K562 (cell line): ENCODE measurements around the gene ZMIZ1. TPM values are rescaled to one million over a fixed set of nuclear protein-coding genes. Genes with fewer than 3 reads are reported as not detected.

Source experiments
- ATAC-seq: fragments of 200-7000 bp; cut with Tn5 transposase; 3 replicates; pipeline ENCODE4 v1.9.1; 2020; ENCODE audit warnings: moderate library complexity
- BruUV-seq: library from RNA; stranded (reverse); fragments of 400-500 nt; replicated peaks from 2 replicates; lab custom pipeline; 2021; lab: Mats Ljungman, UMichigan
- CTCF ChIA-PET: fragments of 300-600 bp; formaldehyde crosslinking; extraction: SDS; loops from one replicate; lab custom pipeline; 2021; ENCODE audit warnings: low intra/inter-chr PET ratio; lab: Yijun Ruan, JAX
- POLR2A ChIA-PET: fragments of 300-600, 350-650 bp; sonication (Branson Sonifier 250); formaldehyde crosslinking; extraction: SDS; loops from one replicate; lab custom pipeline; 2021; ENCODE audit warnings: antibody characterized with exemption, inconsistent platforms; lab: Yijun Ruan, JAX
- DNase-seq, 4 experiments: peaks; one replicate each; pipeline versions ENCODE4 v3.0.0 to v3.0.0-alpha.2; 2011 to 2018; ENCODE audit warnings: low spot score in 3 of 4, mixed read lengths in 3 of 4; ENCODE audit errors: extremely low read depth in 1 of 4
- FAIRE-seq: peaks from 2 replicates; lab custom pipeline; 2011; peaks lifted over from hg19 to GRCh38; lab: Jason Lieb, UNC
- H2AFZ ChIP-seq: 2 replicates; pipeline ENCODE4 v1.6.0; 2011; ENCODE audit warnings: low read depth, low read length, control low read depth, inconsistent platforms
- H3K27ac ChIP-seq: fragments of 200-600 bp; 3 replicates; pipeline ENCODE4 v1.8.0; 2011; ENCODE audit warnings: low read depth, mild to moderate bottlenecking, control low read depth, inconsistent platforms, low read length, moderate library complexity, mixed read lengths; ENCODE audit errors: extremely low read depth
- H3K27me3 ChIP-seq, 2 experiments: fragments of 300-600 bp in 1 of 2; 2 replicates in 1 of 2; 3 replicates in 1 of 2; pipeline versions ENCODE4 v1.6.0 to v1.8.0; 2011; ENCODE audit warnings: inconsistent platforms in 2 of 2, low read length in 2 of 2, mild to moderate bottlenecking in 1 of 2, mixed read lengths in 1 of 2, moderate library complexity in 1 of 2; ENCODE audit not compliant: control insufficient read depth in 2 of 2, insufficient read depth in 2 of 2
- H3K36me3 ChIP-seq: fragments of 300-600 bp; 3 replicates; pipeline ENCODE4 v1.8.0; 2011; ENCODE audit warnings: mild to moderate bottlenecking, low read length, inconsistent platforms; ENCODE audit not compliant: control insufficient read depth, insufficient read depth
- H3K4me1 ChIP-seq, 2 experiments: fragments of 200-600 bp in 1 of 2; replicated peaks in 1 of 2; 2 replicates in 1 of 2; 3 replicates in 1 of 2; pipeline versions ENCODE4 v1.5.1 to v1.8.0; 2011; ENCODE audit warnings: inconsistent platforms in 2 of 2, low read length in 2 of 2, mild to moderate bottlenecking in 1 of 2, mixed read lengths in 1 of 2, moderate library complexity in 1 of 2; ENCODE audit not compliant: control insufficient read depth in 2 of 2, insufficient read depth in 2 of 2
- H3K4me2 ChIP-seq: 2 replicates; pipeline ENCODE4 v1.6.1; 2011; ENCODE audit warnings: low read length, control low read depth, inconsistent platforms, mixed read lengths; ENCODE audit not compliant: insufficient read depth
- H3K4me3 ChIP-seq: fragments of 200-600 bp; sonication (generic), shearing (Covaris generic); 2 replicates; pipeline ENCODE4 v1.5.1; 2016; ENCODE audit warnings: control low read depth, inconsistent platforms
- H3K79me2 ChIP-seq: fragments of 200-600 bp; 3 replicates; pipeline ENCODE4 v1.8.0; 2011; ENCODE audit warnings: low read length, inconsistent platforms; ENCODE audit not compliant: control insufficient read depth, insufficient read depth
- H3K9ac ChIP-seq, 2 experiments: 2 replicates each; pipeline versions ENCODE4 v1.6.0 to v1.6.1; 2011; ENCODE audit warnings: low read depth in 2 of 2, low read length in 2 of 2, control low read depth in 1 of 2, inconsistent platforms in 1 of 2, mild to moderate bottlenecking in 1 of 2, mixed read lengths in 1 of 2; ENCODE audit not compliant: insufficient read depth in 1 of 2
- H3K9me1 ChIP-seq: one replicate; pipeline ENCODE4 v1.6.0; 2011; ENCODE audit warnings: inconsistent platforms, mild to moderate bottlenecking, low read length, moderate library complexity; ENCODE audit not compliant: control insufficient read depth, insufficient read depth
- H3K9me3 ChIP-seq: replicated peaks from 2 replicates; pipeline ENCODE4 v1.5.1; 2011; ENCODE audit warnings: low read depth, low read length, inconsistent platforms; ENCODE audit not compliant: control insufficient read depth, insufficient read depth
- H4K20me1 ChIP-seq: replicated peaks from 2 replicates; pipeline ENCODE4 v1.6.1; 2011; ENCODE audit warnings: low read length, inconsistent platforms, mixed read lengths; ENCODE audit not compliant: control insufficient read depth, insufficient read depth
- BCOR ChIP-seq: fragments of 450-650 bp; IDR thresholded peaks from 2 replicates; pipeline ENCODE4 v1.6.1; 2016
- FOXK2 ChIP-seq, 2 experiments: fragments of 450-650 bp; IDR thresholded peaks in 1 of 2; conservative IDR thresholded peaks in 1 of 2; 2 replicates each; pipeline ENCODE4 v1.6.1; 2016; ENCODE audit warnings: low read depth in 2 of 2, mild to moderate bottlenecking in 1 of 2
- JUN ChIP-seq, 2 experiments: sonication (generic) in 1 of 2; formaldehyde crosslinking in 1 of 2; IDR thresholded peaks; 2 replicates each; pipeline versions ENCODE4 v1.6.1 to v1.8.0; 2012 to 2022; ENCODE audit warnings: borderline replicate concordance in 2 of 2, mild to moderate bottlenecking in 2 of 2, improper control_type of control experiment in 1 of 2, low read depth in 1 of 2, low read length in 1 of 2, missing genetic modification reagents in 1 of 2
- KAT2B ChIP-seq: IDR thresholded peaks from one replicate; pipeline ENCODE4 v1.6.1; 2012; ENCODE audit warnings: low read depth, mild to moderate bottlenecking, control low read depth, inconsistent platforms, low read length, moderate library complexity
- NCOA6 ChIP-seq: fragments of 450-650 bp; IDR thresholded peaks from 2 replicates; pipeline ENCODE4 v1.6.1; 2017; ENCODE audit warnings: mild to moderate bottlenecking
- NEUROD1 ChIP-seq: fragments of 150-350 bp; IDR thresholded peaks from 2 replicates; pipeline ENCODE4 v1.6.1; 2014; ENCODE audit warnings: borderline replicate concordance, low read length, low read depth; ENCODE audit not compliant: partially characterized antibody
- NR4A1 ChIP-seq, 2 experiments: fragments of 250-450 bp in 1 of 2; fragments of 450-650 bp in 1 of 2; sonication (Bioruptor Pico) in 1 of 2; IDR thresholded peaks; 2 replicates each; pipeline versions ENCODE4 v1.4.0 to v1.6.1; 2016 to 2020; ENCODE audit warnings: mild to moderate bottlenecking in 2 of 2, missing compliant biosample characterization in 1 of 2, missing genetic modification characterization in 1 of 2, moderate library complexity in 1 of 2
- PML ChIP-seq: IDR thresholded peaks from 2 replicates; pipeline ENCODE4 v1.6.1; 2012; ENCODE audit warnings: low read length, inconsistent platforms
- POLR2B ChIP-seq: fragments of 450-650 bp; IDR thresholded peaks from 2 replicates; pipeline ENCODE4 v1.6.1; 2018; ENCODE audit warnings: low read depth; ENCODE audit not compliant: partially characterized antibody
- PRMT5 ChIP-seq: sonication (generic); formaldehyde crosslinking; IDR thresholded peaks from 2 replicates; pipeline ENCODE4 v1.5.0; 2020; ENCODE audit warnings: missing genetic modification reagents
- RFX1 ChIP-seq: fragments of 450-650 bp; IDR thresholded peaks from 2 replicates; pipeline ENCODE4 v1.6.1; 2016; ENCODE audit warnings: mild to moderate bottlenecking, moderate library complexity
- SIN3B ChIP-seq: fragments of 450-650 bp; IDR thresholded peaks from 2 replicates; pipeline ENCODE4 v1.6.1; 2017; ENCODE audit warnings: low read depth, mild to moderate bottlenecking, moderate library complexity
- STAT5A ChIP-seq: IDR thresholded peaks from 2 replicates; pipeline ENCODE4 v1.6.1; 2012; ENCODE audit warnings: low read length, inconsistent platforms, borderline replicate concordance
- TAF7 ChIP-seq: fragments of 450-650 bp; IDR thresholded peaks from 2 replicates; pipeline ENCODE4 v1.6.1; 2016; ENCODE audit warnings: missing genetic modification characterization, missing compliant biosample characterization
- ZBED1 ChIP-seq: IDR thresholded peaks from 2 replicates; pipeline ENCODE4 v1.6.1; 2014
- ZNF589 ChIP-seq: fragments of 200-800 bp; sonication (Bioruptor generic); IDR thresholded peaks from 2 replicates; pipeline ENCODE4 v1.6.1; 2016; ENCODE audit warnings: low read depth, missing genetic modification characterization, missing compliant biosample characterization
- ZNF764 ChIP-seq: fragments of 250-450 bp; sonication (Bioruptor Pico); IDR thresholded peaks from 2 replicates; pipeline ENCODE4 v1.4.0; 2020; ENCODE audit warnings: low read depth, mild to moderate bottlenecking, moderate library complexity
- WGBS: fragments of 100-300 bp; shearing (Covaris generic); methylation state at CpG from one replicate; pipeline ENCODE4 v1.1.6; 2016; ENCODE audit warnings: low coverage, mixed read lengths; ENCODE audit not compliant: insufficient coverage; ENCODE audit errors: missing lambda C conversion rate; 5-methylcytosine and 5-hydroxymethylcytosine counted together
- in situ Hi-C: fragments of 300-500 bp; cut with MboI; formaldehyde crosslinking; loops from 4 replicates; pipeline ENCODE4 v1.15.0; 2018; ENCODE audit warnings: inconsistent platforms, mixed read lengths
- intact Hi-C: fragments of 100-400 bp; cut with micrococcal nuclease; formaldehyde crosslinking; loops from 2 replicates; pipeline ENCODE4 v1.14.2; 2022
- polyA plus RNA-seq, 8 experiments: library from polyadenylated mRNA; depleted of rRNA in 4 of 8; stranded (reverse) in 5 of 8; unstranded in 3 of 8; fragments of >200 nt; fragmentation: Nextera tagmentation in 2 of 8; fragmentation: Illumina TruSeq in 1 of 8; extraction: Ambion mirVana in 2 of 8; extraction: Trizol in 1 of 8; gene quantifications; 2 replicates each; pipeline versions ENCODE4 v1.2.1 to v1.2.3, GENCODE V29; 2011 to 2014; ENCODE audit warnings: inconsistent platforms in 1 of 8, missing spikeins in 1 of 8
- total RNA-seq, 7 experiments: library from RNA; depleted of rRNA in 6 of 7; stranded (reverse); fragments of >200 nt in 6 of 7; fragmentation: Illumina TruSeq in 2 of 7; extraction: Trizol in 2 of 7; gene quantifications; 2 replicates each; pipeline versions ENCODE4 v1.2.1 to v1.2.3, GENCODE V29; 2011 to 2021; ENCODE audit warnings: low replicate concordance in 1 of 7
- TF ChIP-seq, protein P1 (sequence below): fragments of 450-650 bp; IDR thresholded peaks from 2 replicates; pipeline ENCODE4 v1.6.1; 2017; ENCODE audit warnings: antibody characterized with exemption
- TF ChIP-seq, protein P2 (sequence below): fragments of 200-800 bp; sonication (Bioruptor generic); IDR thresholded peaks from 2 replicates; pipeline ENCODE4 v1.6.1; 2017; ENCODE audit warnings: missing genetic modification characterization, missing compliant biosample characterization

Gene ZMIZ1
- total and polyA plus RNA-seq, 9 of the 15 experiments (the other 6 are each of a cell fraction or from before 2014, with no cell fraction given): 1.0 to 37.3 (median 4.3) TPM

DNA sequence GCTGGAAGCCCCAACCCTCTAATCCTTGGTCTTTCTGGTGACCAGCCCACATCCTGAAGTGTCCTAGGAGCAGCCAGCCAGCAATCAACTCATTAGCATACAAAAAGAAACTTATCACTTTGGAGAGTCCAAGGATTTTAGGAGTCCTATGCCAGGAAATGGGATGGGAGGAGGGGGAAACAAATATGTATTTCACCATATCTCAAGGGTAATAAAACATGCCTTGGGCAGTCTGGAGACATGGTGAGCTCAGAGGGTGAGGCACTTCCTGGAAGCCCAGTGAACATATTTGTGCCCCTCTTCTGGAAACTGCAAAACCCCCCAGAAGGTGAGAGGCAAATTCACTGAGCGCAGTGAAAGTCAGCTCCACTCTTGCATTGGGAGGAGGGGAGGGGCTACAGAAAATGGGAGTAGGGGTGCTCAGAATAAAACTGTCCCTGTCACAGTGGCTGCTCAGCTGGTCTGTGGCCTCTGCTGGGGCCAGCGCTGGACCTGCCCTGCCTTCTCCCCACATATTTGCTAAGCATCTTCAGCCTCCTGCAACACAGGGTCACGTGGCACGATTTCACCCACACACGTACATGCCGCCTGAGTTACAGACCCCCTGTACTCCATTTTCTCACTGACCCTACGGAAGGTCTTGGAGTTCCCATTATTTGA is 17.7 kb upstream of the ZMIZ1 start:
- H3K27me3 ChIP-seq: peaks cover 0 to 1% of the 10 kb centered on the region in 2 experiments; a peak in 2 of 5 replicates
- no peak overlapping the region for H3K9ac ChIP-seq
- FAIRE-seq (no peak), DNase-seq (no peak), ATAC-seq (no peak)
- intact Hi-C loops: loop anchor here (5.0 kb wide), 1 partner anchor 79 kb away; no protein-coding TSS in a partner anchor
- in situ Hi-C loops: no loop called here
- CTCF ChIA-PET: no interaction called here
- no TSS peak for BruUV-seq
- H3K27ac ChIP-seq: no peak overlapping the region
- no peak overlapping the region for H3K4me2 ChIP-seq
- WGBS: 65% methylated on average over 7 of the region's 7 CpGs
- no peaks in the 10 kb centered on the region for H3K36me3 ChIP-seq
- H3K9me3 ChIP-seq: no peaks in the 10 kb centered on the region
- H3K4me1 ChIP-seq: peaks cover 25 to 31% of the 10 kb centered on the region in 2 experiments
- H2AFZ ChIP-seq: no peak overlapping the region
- no peaks in the 10 kb centered on the region for H3K9me1 ChIP-seq
- no peaks in the 10 kb centered on the region for H3K79me2 ChIP-seq
- TF ChIP-seq PRMT5 (CRISPR knock-in tag) (no peak), ZBED1 (no peak), KAT2B (no peak), NCOA6 (no peak), STAT5A (no peak), TAF7 (tag) (no peak), SIN3B (no peak), FOXK2 (conservative IDR thresholded peaks at IDR 0.05 in 1 of 2, IDR thresholded peaks at IDR 0.05 in 1 of 2; ENCODE audit: low read depth in 2 of 2) (no peak), RFX1 (no peak), NEUROD1 (no peak), ZNF589 (CRISPR knock-in tag) (no peak), JUN (IDR thresholded peaks at IDR 0.05; ENCODE audit: borderline replicate concordance, low read depth, low read length) (no peak), JUN (CRISPR knock-in tag; IDR thresholded peaks at IDR 0.05; ENCODE audit: borderline replicate concordance) (no peak), NR4A1 (CRISPR knock-in tag; IDR thresholded peaks at IDR 0.05) (no peak), NR4A1 (tag; IDR thresholded peaks at IDR 0.05) (no peak), PML (no peak), ZNF764 (no peak), POLR2B (no peak), BCOR (no peak)
- TF ChIP-seq, protein P1, sequence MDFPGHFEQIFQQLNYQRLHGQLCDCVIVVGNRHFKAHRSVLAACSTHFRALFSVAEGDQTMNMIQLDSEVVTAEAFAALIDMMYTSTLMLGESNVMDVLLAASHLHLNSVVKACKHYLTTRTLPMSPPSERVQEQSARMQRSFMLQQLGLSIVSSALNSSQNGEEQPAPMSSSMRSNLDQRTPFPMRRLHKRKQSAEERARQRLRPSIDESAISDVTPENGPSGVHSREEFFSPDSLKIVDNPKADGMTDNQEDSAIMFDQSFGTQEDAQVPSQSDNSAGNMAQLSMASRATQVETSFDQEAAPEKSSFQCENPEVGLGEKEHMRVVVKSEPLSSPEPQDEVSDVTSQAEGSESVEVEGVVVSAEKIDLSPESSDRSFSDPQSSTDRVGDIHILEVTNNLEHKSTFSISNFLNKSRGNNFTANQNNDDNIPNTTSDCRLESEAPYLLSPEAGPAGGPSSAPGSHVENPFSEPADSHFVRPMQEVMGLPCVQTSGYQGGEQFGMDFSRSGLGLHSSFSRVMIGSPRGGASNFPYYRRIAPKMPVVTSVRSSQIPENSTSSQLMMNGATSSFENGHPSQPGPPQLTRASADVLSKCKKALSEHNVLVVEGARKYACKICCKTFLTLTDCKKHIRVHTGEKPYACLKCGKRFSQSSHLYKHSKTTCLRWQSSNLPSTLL: no peak
- TF ChIP-seq, protein P2, sequence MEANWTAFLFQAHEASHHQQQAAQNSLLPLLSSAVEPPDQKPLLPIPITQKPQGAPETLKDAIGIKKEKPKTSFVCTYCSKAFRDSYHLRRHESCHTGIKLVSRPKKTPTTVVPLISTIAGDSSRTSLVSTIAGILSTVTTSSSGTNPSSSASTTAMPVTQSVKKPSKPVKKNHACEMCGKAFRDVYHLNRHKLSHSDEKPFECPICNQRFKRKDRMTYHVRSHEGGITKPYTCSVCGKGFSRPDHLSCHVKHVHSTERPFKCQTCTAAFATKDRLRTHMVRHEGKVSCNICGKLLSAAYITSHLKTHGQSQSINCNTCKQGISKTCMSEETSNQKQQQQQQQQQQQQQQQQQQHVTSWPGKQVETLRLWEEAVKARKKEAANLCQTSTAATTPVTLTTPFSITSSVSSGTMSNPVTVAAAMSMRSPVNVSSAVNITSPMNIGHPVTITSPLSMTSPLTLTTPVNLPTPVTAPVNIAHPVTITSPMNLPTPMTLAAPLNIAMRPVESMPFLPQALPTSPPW (CRISPR knock-in tag): no peak
- H3K4me3 ChIP-seq: no peak overlapping the region
- POLR2A ChIA-PET: interaction anchor here (0.5 to 2.1 kb wide), 3 partner anchors 11 to 665 kb away, joined by 3 to 11 read pairs (median 3); no protein-coding TSS in a partner anchor
- no peaks in the 10 kb centered on the region for H4K20me1 ChIP-seq
